Activated T-cell treated with anti-CD3 and anti-CD28 coated beads, Interleukin-2, amount 50 U/mL, for 4 hours (primary cell): ENCODE measurements around the gene RALGAPA2. TPM values are rescaled to one million over a fixed set of nuclear protein-coding genes. Genes with fewer than 3 reads are reported as not detected.

Experiments
- ATAC-seq, 2 donors: fragments of 200-7000 bp; cut with Tn5 transposase; one replicate each; pipeline ENCODE4 v1.10.0; 2021
- DNase-seq: peaks from one replicate; pipeline ENCODE4 v3.0.0-alpha.2; 2020
- H3K27me3 Mint-ChIP-seq: one replicate; pipeline ENCODE4 v1.8.0; 2021; ENCODE audit warnings: low read depth, mixed read lengths
- H3K36me3 Mint-ChIP-seq: one replicate; pipeline ENCODE4 v1.8.0; 2022; ENCODE audit warnings: mixed read lengths; ENCODE audit not compliant: insufficient read depth
- H3K4me1 Mint-ChIP-seq: one replicate; pipeline ENCODE4 v1.8.0; 2021; ENCODE audit warnings: low read depth, mixed read lengths
- H3K4me3 Mint-ChIP-seq: one replicate; pipeline ENCODE4 v1.8.0; 2021; ENCODE audit warnings: mild to moderate bottlenecking, moderate library complexity, mixed read lengths
- H3K9me3 Mint-ChIP-seq: one replicate; pipeline ENCODE4 v1.8.0; 2021; ENCODE audit warnings: mixed read lengths
- total RNA-seq, 3 donors: library from RNA; stranded (reverse); gene quantifications; one replicate each; pipeline ENCODE4 v1.2.1, GENCODE V29; 2021

The RALGAPA2 gene
- total RNA-seq, 3 donors from 2014 or later = 5.9 to 8.3 (median 7.2) TPM

GRCh38 chr20:20611167-20611566 lies 101.3 kb downstream of the RALGAPA2 start:
- peaks cover 30% of the 10 kb centered on the region for H3K36me3 Mint-ChIP-seq
- H3K9me3 Mint-ChIP-seq = no peaks in the 10 kb centered on the region
- no peak for ATAC-seq
- no peaks in the 10 kb centered on the region for H3K27me3 Mint-ChIP-seq
- H3K4me3 Mint-ChIP-seq = no peak overlapping the region
- no peaks in the 10 kb centered on the region for H3K4me1 Mint-ChIP-seq
- no peak for DNase-seq

GRCh38 chr20:20609522-20609921 lies 102.9 kb downstream of the RALGAPA2 start:
- peaks cover 31% of the 10 kb centered on the region for H3K36me3 Mint-ChIP-seq
- H3K4me1 Mint-ChIP-seq = no peaks in the 10 kb centered on the region
- no peaks in the 10 kb centered on the region for H3K9me3 Mint-ChIP-seq
- H3K27me3 Mint-ChIP-seq = no peaks in the 10 kb centered on the region
- H3K4me3 Mint-ChIP-seq = no peak overlapping the region
- no peak for ATAC-seq
- no peak for DNase-seq

- H3K4me3 Mint-ChIP-seq = no peak overlapping the region
- H3K4me1 Mint-ChIP-seq = peaks cover 2% of the 10 kb centered on the region
- H3K9me3 Mint-ChIP-seq = no peaks in the 10 kb centered on the region
- H3K27me3 Mint-ChIP-seq = no peaks in the 10 kb centered on the region
- H3K36me3 Mint-ChIP-seq = peaks cover 32% of the 10 kb centered on the region
- no peak for DNase-seq
- no peak for ATAC-seq
Observed at GRCh38 chr20:20608641-20609040, 103.8 kb downstream of the RALGAPA2 start.

- H3K4me1 Mint-ChIP-seq = peaks cover 6% of the 10 kb centered on the region
- peaks cover 29% of the 10 kb centered on the region for H3K36me3 Mint-ChIP-seq
- no peak overlapping the region for H3K4me3 Mint-ChIP-seq
- H3K27me3 Mint-ChIP-seq = no peaks in the 10 kb centered on the region
- ATAC-seq (no peak), DNase-seq (no peak)
- no peaks in the 10 kb centered on the region for H3K9me3 Mint-ChIP-seq
Observed at GRCh38 chr20:20608041-20608440, 104.4 kb downstream of the RALGAPA2 start.

GRCh38 chr20:20606881-20607280 lies 105.6 kb downstream of the RALGAPA2 start:
- H3K4me3 Mint-ChIP-seq = no peak overlapping the region
- DNase-seq (no peak), ATAC-seq (no peak)
- H3K27me3 Mint-ChIP-seq = no peaks in the 10 kb centered on the region
- peaks cover 29% of the 10 kb centered on the region for H3K36me3 Mint-ChIP-seq
- no peaks in the 10 kb centered on the region for H3K9me3 Mint-ChIP-seq
- peaks cover 6% of the 10 kb centered on the region for H3K4me1 Mint-ChIP-seq

GRCh38 chr20:20606050-20606449 lies 106.4 kb downstream of the RALGAPA2 start:
- no peak for ATAC-seq
- H3K36me3 Mint-ChIP-seq = peaks cover 29% of the 10 kb centered on the region

GRCh38 chr20:20604907-20605306 lies 107.5 kb downstream of the RALGAPA2 start:
- Mint-ChIP-seq H3K27me3 (no peaks in the 10 kb centered on the region), H3K36me3 (peaks cover 22% of the 10 kb centered on the region), H3K9me3 (no peaks in the 10 kb centered on the region), H3K4me1 (peaks cover 6% of the 10 kb centered on the region), H3K4me3 (no peak overlapping the region)
- no peak for ATAC-seq
- no peak for DNase-seq

More at GRCh38 chr20:20606050-20606449, 106.4 kb downstream of the RALGAPA2 start:
- no peak for DNase-seq
- H3K4me3 Mint-ChIP-seq = no peak overlapping the region
- no peaks in the 10 kb centered on the region for H3K9me3 Mint-ChIP-seq
- H3K27me3 Mint-ChIP-seq = no peaks in the 10 kb centered on the region
- peaks cover 6% of the 10 kb centered on the region for H3K4me1 Mint-ChIP-seq

- peaks cover 24% of the 10 kb centered on the region for H3K36me3 Mint-ChIP-seq
- H3K9me3 Mint-ChIP-seq = no peaks in the 10 kb centered on the region
- H3K27me3 Mint-ChIP-seq = no peaks in the 10 kb centered on the region
- DNase-seq (no peak), ATAC-seq (no peak)
- peaks cover 6% of the 10 kb centered on the region for H3K4me1 Mint-ChIP-seq
- H3K4me3 Mint-ChIP-seq = no peak overlapping the region
Observed at GRCh38 chr20:20604357-20604756, 108.1 kb downstream of the RALGAPA2 start.

- ATAC-seq (peak; percentile 27 to 62), DNase-seq (no peak)
- Mint-ChIP-seq H3K4me3 (no peak overlapping the region), H3K4me1 (peaks cover 6% of the 10 kb centered on the region), H3K9me3 (no peaks in the 10 kb centered on the region), H3K27me3 (no peaks in the 10 kb centered on the region), H3K36me3 (peaks cover 24% of the 10 kb centered on the region)
Observed at GRCh38 chr20:20603339-20603990, 109.0 kb downstream of the RALGAPA2 start.

- Mint-ChIP-seq H3K36me3 (peaks cover 15% of the 10 kb centered on the region), H3K9me3 (no peaks in the 10 kb centered on the region), H3K27me3 (no peaks in the 10 kb centered on the region), H3K4me3 (no peak overlapping the region), H3K4me1 (no peaks in the 10 kb centered on the region)
- DNase-seq (no peak), ATAC-seq (no peak)
Observed at GRCh38 chr20:20597966-20598365, 114.5 kb downstream of the RALGAPA2 start.

GRCh38 chr20:20594171-20594530 lies 118.3 kb downstream of the RALGAPA2 start:
- peaks cover 18% of the 10 kb centered on the region for H3K36me3 Mint-ChIP-seq
- H3K4me3 Mint-ChIP-seq = no peak overlapping the region
- H3K9me3 Mint-ChIP-seq = no peaks in the 10 kb centered on the region
- DNase-seq (no peak), ATAC-seq (no peak)
- H3K4me1 Mint-ChIP-seq = no peaks in the 10 kb centered on the region
- H3K27me3 Mint-ChIP-seq = no peaks in the 10 kb centered on the region

- Mint-ChIP-seq H3K9me3 (no peaks in the 10 kb centered on the region), H3K27me3 (no peaks in the 10 kb centered on the region), H3K36me3 (peaks cover 20% of the 10 kb centered on the region), H3K4me3 (no peak overlapping the region), H3K4me1 (no peaks in the 10 kb centered on the region)
- DNase-seq (no peak), ATAC-seq (no peak)
Observed at GRCh38 chr20:20593447-20594170, 118.8 kb downstream of the RALGAPA2 start.

- Mint-ChIP-seq H3K36me3 (peaks cover 49% of the 10 kb centered on the region), H3K4me3 (no peak overlapping the region), H3K9me3 (no peaks in the 10 kb centered on the region), H3K27me3 (no peaks in the 10 kb centered on the region), H3K4me1 (no peaks in the 10 kb centered on the region)
- no peak for ATAC-seq
- DNase-seq = no peak
Observed at GRCh38 chr20:20585146-20585545, 127.3 kb downstream of the RALGAPA2 start.

GRCh38 chr20:20582734-20583133 lies 129.7 kb downstream of the RALGAPA2 start:
- ATAC-seq (no peak), DNase-seq (no peak)
- Mint-ChIP-seq H3K9me3 (no peaks in the 10 kb centered on the region), H3K4me3 (no peak overlapping the region), H3K4me1 (no peaks in the 10 kb centered on the region), H3K36me3 (peaks cover 42% of the 10 kb centered on the region), H3K27me3 (no peaks in the 10 kb centered on the region)

- Mint-ChIP-seq H3K36me3 (peaks cover 24% of the 10 kb centered on the region), H3K4me3 (no peak overlapping the region), H3K27me3 (no peaks in the 10 kb centered on the region), H3K4me1 (no peaks in the 10 kb centered on the region), H3K9me3 (no peaks in the 10 kb centered on the region)
- ATAC-seq (no peak), DNase-seq (no peak)
Observed at GRCh38 chr20:20580139-20580538, 132.3 kb downstream of the RALGAPA2 start.
